Measurements from ENCODE around the gene HDAC7.
A peak's percentile ranks its signal among the peaks of the same experiment; 100 is the strongest.

The HDAC7 gene

DNA sequence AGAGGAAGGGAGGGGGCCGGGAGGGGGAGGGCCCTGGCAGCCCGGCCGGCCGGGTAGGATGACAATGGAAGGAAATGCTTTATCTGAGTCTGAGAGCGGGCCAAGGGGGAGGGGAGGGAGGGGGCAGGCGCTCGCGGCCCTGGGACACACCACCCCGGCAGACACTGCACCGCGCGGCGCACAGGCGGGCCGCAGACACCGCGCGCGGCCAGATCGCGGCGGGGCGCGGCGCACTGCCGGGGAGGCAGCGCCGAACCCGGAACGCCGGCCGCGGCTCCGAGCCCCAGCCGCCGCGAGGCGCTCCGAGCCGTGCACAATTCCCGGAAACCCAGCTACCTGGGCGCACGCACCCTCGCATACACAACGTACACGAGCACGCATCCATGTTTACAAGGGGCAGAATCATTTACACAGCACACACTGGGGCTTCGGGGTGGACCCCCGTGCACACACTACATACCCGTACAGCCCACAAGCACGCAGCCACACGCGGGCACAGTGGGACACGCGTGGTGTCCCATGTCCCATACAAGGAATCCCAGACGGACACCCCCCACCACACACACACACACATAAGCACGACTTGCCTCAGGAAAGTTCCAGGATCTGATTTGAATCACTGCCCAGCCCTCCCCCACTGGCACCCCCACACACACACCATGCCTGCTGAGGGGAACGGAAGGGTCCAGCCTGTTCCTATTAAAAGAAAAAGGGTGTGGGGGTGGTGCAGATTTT lies at the start of gene HDAC7:
Gene HDAC7, minus strand, starts transcription at position 8 of the 735 bp plus-strand sequence. CDS start 118 bp downstream, outside the sequence.
- DNase-seq, result peak; percentile 73

DNA sequence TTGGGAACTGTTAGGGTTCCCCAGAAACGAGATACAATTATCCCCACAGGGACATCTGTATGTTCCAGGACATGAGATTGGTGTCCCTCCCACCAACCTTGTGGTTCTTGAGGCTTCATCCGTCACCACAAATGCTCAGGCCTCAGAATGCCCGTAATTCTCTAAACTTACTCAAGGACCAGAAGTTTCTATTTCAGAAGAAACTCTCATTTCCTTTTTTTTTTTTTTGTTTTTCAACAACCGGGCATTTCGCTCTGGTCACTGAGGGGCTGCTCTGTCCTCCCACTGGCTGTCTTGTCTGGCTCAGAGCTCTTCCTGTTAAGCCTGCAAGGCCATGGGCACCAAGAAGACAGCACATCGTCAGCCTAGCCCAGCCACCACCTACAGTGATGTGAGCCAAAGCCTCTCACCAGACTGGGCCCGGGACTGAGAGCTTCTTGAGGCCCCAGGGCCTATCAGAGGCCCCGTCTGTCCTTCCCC lies 48.9 kb upstream of the HDAC7 start:
- DNase-seq, result no peak

GRCh38 chr12:47868041-47868440 lies 48.3 kb upstream of the HDAC7 start:
- DNase-seq, result no peak

DNA sequence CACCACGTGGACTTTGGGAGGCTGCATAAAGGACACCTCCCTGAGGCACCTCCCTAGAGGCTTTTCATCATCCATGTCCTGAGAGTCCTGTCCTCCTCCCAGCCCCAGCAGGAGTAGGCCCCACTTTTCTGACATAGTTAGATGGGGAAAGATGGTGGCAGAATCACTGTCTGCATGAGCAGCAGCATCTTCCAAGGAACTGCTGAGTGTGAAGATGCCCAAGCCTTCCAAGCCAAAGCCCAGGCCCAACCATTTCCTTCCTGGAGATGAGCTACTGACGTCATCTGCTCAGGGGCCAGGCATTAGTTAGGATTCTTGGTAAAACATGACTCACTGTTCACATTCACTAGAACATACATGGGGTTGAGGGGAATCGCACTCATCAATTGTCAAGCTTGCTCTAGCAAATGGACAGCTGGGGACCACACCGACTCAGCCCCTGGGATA lies 47.8 kb upstream of the HDAC7 start:
- DNase-seq, result no peak

- DNase-seq, result no peak
These were observed 45.0 kb upstream of the HDAC7 start for GRCh38 chr12:47864646-47865235.

GRCh38 chr12:47863985-47864384 lies 44.3 kb upstream of the HDAC7 start:
- no peak for DNase-seq

GRCh38 chr12:47863467-47863866 lies 43.8 kb upstream of the HDAC7 start:
- no peak for DNase-seq

DNA sequence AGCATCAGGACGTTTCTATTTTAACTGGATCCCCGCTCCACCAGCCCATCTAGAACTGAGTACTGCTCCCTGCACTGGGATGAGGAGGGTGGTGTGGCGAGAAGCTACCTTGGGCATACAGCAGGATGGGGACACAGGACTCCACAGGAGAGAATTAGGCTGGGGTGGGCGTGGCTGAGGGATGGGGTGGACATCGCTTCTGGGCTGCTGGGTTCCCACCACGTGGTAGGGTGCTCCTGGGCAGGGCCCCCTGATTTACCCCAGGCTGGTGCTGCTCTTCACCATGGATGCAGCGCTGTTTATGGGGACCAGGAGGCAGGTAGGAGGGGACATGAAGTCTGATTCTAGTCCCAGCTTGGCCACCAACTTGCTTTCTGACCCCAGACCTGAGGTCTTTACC lies 43.2 kb upstream of the HDAC7 start:
- DNase-seq, result no peak

DNA sequence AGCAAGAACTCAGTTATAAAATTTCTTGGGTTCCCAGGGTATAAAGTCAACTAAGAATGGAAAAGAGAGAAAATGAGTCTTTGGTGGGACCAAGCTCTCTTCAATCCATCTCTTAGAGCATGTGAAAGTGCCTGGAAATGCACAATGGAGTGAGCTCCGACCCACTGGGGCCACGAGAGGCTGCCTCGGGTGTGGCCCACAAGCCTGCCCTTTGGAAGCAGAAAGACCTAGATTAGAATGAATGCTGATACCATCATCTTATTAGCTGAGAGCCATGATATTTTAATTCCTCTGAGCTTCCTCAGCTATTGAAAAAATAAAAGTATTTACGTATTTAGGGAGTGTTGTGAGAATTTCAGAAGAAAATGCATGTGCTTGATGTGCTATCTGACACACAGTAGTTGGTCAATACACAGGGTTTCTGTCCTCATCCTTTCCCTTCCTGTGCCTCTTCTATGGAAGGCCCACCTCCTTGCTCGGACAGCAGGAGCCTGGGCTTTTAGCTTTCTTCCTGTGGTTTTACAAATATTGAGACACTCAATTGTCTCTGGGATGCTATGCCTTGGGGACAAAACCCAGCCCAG lies 42.6 kb upstream of the HDAC7 start:
- no peak for DNase-seq

- DNase-seq, result no peak
These were observed 41.2 kb upstream of the HDAC7 start for GRCh38 chr12:47860873-47861272.

DNA sequence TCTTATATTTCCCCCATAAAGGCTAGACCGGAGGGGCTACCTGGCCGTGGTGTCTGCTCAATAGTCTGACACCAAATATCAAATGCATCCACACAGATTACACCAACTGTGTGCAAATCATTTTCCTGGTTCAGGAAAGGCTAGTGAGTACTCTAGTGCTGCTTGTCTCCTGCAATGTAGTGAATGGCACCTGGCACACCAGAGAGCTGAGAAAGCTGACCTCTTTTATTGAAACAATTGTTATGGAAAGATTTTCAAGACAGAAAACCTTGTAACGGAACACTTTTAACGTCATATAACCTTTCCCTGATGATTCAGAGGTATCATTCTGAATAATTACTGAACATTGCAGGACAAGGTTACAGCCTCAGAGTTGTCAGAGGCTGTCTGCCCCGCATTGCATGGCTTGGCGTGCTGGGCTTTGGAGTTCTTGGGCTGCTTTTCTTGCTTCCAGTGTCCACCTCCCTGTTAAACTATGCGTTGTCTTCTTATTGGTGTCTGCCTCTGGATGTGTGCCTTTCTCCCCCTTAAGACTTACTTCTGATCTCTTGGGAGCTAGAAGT lies 40.7 kb upstream of the HDAC7 start:
- DNase-seq, result no peak

DNA sequence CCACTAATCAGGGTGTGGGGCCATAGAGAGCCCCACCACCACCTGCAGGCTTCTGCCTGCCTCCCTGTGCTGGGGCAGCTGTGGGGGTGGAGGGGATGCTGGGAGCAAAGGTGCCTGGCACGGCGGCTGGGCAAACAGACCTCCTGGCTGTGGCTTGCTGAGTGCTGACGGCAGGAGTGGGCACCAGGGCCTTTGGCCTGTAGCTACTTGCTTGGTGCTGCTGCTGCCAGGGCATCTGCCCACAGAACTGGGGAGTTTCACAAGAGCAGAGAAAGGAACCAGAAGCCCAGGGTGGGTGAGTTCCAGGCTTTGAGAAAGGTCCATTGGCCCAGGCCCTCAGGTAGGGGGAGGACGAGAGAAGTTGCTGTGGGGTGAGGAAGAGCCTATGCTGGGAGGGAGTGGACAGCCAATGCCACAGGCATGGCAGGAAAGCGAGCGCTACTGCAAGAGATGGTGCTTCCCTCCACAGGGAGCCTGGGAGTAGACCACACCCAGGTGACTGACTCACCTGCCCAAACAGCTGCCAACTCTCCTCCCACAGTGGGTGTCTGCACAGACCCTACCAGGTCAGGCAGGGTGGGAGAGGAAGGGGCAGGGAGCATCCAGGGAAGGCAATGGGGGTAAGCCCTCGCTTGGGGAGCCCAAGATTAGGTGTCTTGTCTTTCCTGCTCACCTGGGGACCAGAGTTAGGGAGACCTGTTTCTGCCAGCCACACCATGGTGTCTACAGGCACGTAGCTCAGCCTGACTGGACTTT lies 39.0 kb upstream of the HDAC7 start:
- DNase-seq, result no peak

DNA sequence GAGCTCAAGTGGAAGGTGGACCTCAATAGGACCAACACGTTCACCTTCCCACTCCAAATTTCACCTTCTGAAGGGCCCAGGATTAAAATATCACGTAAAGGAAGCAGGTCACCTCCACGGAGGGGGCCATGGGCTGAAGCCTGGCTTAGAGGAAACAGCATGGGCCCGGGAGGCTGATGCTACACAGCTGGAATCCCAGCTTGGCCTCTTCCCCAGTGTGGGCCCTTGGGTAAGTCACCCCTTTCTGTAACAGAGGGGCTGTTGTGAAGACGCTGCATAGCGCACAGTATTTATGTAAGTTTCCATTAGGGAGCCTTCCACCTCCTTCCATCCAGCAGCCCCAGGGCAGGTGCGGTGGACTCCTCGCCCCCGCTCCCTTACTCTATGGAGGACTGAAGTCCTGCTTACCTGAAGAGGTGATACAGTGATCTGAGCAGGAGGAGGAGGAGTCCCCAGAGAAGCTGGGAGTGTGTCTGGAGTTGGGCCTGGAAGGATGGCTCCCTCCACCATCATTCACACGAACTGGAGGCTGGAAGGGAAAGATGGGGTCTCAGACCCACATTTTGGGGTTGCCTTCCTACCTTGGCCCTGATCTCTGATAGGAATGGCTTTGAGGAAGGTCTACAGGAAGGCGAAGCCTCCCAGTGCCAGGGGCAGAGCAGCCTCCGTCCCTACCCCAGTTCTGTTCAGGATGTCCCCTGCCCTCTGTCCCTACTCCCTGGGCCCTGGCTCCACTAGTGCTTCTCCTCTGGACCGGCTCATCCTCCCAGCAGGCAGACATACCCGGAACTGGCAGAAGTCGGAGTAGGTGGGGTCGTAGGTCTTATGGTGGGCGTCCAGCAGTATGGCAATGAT lies 37.2 kb upstream of the HDAC7 start:
- DNase-seq, result no peak

DNA sequence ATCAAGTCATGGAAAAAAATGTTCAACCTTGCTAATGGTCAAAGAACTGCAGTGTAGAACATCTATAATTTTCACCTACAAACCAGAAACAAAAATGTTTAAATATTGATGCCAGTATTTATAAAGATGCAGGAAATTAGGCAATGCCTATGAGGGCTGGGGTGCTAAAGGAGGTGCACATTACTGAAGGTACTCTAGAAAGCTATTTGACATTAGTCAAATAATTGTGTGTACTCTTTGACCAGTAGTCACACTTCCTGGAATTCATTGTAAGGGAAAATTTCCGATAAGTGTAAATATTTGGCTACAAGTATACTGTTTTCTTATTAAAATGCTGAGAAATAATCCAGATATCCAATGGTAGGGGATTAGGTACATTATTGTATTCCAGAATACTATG lies 36.4 kb upstream of the HDAC7 start:
- DNase-seq, result no peak

DNA sequence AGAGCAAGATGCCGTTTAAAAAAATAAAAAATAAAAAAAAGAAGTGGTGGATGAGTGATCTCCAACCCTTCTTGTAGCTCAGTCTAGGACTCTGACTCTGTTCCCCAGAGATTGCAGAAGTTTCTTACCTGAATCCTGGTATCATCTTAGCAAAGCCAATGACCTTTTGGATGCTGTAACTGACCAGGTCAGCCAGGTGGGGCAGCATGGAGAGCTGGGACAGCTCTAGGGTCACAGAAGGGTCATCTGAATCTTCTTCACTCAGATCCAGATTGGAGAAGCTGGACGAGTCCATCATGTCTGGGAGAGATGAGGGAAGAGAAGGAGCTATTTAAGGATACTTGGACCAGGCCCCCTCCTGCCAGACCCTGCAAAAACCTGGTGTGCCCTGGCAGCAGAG lies 35.8 kb upstream of the HDAC7 start:
- no peak for DNase-seq

DNA sequence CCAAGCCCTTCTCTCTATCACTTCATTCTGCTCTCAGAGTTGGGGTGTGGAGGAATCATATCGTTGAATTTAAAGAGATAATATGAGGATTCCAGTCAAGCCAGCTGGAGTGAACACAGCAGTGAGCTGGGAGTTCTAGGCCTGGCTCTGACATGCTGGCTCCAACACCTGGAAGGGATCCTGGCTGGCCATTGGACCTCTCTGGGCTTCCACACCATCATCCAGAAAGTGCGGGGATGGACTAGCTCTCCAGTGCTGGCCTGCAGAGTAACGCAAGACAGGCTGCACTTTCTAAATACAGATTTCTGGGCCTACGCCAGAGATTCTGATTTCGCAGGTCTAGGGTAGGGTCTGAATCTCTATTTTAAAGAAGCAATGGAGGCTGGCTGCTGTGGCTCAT lies 34.8 kb upstream of the HDAC7 start:
- no peak for DNase-seq

- no peak for DNase-seq
These were observed 32.4 kb upstream of the HDAC7 start for GRCh38 chr12:47852096-47852571.

- no peak for DNase-seq
These were observed 31.7 kb upstream of the HDAC7 start for GRCh38 chr12:47851303-47851952.

- no peak for DNase-seq
These were observed 30.7 kb upstream of the HDAC7 start for GRCh38 chr12:47850153-47851084.

DNA sequence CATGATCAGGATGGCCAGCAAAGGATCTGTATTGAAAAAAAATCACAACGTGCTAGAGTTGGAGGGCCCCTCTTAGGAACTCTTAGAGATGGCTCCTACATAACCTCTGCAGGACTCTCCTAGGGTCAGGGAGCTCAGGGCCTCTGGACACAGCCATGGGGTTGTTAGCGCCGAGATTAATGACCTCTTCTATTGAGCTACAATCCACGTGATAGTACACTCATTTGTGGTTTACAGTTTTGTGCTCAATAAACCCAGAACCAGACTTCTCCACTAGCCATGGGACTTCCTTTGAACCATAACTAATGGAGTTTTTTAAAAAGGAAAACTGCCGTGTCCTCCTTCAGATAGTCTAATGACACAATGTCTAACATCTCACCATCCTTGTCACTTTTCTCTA lies 29.6 kb upstream of the HDAC7 start:
- DNase-seq, result no peak

Measured in stimulated activated CD4-positive, alpha-beta T cell treated with anti-CD3 and anti-CD28 coated beads, Interleukin-12 subunit alpha, Interleukin-12 subunit beta, amount 100 ng/mL, for 4 hours (primary cell).